Endometrial microvascular endothelial cells (primary cell): ENCODE data around the gene PRDM16. TPM values are rescaled to one million over a fixed set of nuclear protein-coding genes. Genes with fewer than 3 reads are reported as not detected.

Experiments
- in situ Hi-C: cut with HindIII; loops from 2 replicates; pipeline ENCODE4 v1.10.0; 2017; ENCODE audit warnings: low sequenced_read_pairs, low pct_unique_long_range_greater_than_20kb; ENCODE audit errors: inconsistent ontology term
- total RNA-seq: library from RNA; depleted of rRNA; stranded (reverse); fragments of >200 nt; gene quantifications from one replicate; pipeline ENCODE4 v1.2.3, GENCODE V29; 2015; ENCODE audit errors: inconsistent ontology term

PRDM16 gene
- total RNA-seq, 1 donor from 2014 or later, result not detected

GRCh38 chr1:3179471-3179870 is 110.5 kb downstream of the PRDM16 start:
- in situ Hi-C loops, result no loop called here

DNA sequence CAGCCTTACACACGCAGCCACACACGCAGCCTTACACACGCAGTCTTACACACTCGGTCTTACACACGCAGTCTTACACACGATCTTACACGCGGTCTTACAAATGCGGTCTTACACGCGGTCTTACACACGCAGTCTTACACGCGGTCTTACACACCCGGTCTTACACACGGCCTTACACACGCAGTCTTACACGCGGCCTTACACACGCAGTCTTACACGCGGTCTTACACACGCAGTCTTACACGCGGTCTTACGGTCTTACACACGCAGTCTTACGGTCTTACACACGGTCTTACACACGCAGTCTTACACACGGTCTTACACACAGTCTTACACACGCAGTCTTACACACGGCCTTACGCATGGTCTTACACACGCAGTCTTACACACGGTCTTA is 111.9 kb downstream of the PRDM16 start:
- in situ Hi-C loops, result no loop called here

DNA sequence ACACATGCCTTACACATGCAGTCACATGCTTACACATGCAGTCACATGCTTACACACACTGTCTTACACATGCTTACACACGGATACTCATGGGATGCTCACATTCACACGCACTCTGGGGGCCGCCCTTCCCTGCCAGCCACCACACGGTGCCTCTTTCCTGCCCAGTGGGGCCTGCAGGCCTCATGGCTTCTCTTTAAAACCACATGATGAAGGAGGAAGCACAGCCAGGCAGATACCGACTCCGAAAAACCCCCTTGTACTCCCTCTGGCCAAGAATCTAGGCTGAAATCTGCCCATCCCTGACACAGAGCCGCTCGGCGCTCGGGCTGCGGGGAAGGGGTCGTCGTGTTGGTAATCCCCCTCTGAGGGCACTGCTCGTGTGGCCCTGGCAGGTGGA is 113.0 kb downstream of the PRDM16 start:
- in situ Hi-C loops, result no loop called here

DNA sequence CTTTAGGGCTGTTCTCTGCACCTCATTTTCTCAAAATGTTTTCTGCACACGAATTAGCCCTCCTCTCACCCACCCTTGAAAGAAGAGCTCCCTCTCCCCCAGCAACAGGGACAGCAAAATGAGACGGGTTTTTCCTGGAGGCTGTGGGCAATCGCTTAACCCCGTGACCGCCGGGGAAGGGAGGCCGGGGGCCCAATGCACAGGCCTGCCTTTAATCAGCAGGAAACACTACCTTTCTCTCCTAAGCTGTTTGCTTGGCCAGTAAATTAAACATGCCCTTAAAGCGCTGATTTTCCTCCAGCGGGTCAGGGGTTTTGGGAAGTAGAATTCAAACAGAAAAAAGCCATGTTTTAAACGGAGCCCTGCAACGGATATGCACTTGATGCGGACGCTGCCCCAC is 114.4 kb downstream of the PRDM16 start:
- in situ Hi-C loops, result no loop called here

- in situ Hi-C loops, result no loop called here
These were observed 114.8 kb downstream of the PRDM16 start for GRCh38 chr1:3183813-3184212.

DNA sequence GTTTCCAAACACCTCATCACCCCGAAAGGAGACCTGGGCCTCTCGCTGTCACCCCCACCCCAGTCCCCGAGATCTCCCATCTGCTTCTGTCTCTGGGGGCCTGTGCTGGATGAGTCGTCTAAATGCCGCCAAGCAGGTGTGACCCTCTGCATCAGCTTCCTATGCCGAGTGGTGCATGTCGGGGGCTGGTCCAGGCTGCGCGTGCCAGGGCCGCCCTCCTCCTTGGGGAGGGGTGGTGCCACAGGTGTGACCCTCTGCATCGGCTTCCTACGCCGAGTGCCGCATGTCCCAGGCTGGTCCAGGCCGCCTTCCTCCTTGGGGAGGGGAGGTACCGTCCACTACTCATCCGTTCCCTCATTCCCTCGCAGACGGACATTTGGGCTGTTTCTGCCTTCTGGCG is 115.7 kb downstream of the PRDM16 start:
- in situ Hi-C loops, result no loop called here

DNA sequence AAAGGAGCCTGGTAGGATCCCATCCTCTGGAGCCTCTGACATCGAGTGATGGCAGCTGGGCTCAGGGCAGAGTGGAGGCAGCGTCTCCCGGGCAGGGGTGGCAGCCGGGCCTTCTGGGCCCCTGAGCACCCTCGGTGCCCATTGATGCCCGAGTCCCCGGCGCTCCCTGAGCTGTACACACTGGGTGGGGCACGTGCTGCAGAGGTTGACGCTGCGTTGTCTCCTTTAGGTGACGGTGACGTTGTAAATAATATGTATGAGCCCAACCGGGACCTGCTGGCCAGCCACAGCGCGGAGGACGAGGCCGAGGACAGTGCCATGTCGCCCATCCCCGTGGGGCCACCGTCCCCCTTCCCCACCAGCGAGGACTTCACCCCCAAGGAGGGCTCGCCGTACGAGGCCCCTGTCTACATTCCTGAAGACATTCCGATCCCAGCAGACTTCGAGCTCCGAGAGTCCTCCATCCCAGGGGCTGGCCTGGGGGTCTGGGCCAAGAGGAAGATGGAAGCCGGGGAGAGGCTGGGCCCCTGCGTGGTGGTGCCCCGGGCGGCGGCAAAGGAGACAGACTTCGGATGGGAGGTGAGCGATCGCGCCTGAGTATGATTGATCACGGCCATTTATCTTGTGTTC is 117.0 kb downstream of the PRDM16 start:
- in situ Hi-C loops, result no loop called here

DNA sequence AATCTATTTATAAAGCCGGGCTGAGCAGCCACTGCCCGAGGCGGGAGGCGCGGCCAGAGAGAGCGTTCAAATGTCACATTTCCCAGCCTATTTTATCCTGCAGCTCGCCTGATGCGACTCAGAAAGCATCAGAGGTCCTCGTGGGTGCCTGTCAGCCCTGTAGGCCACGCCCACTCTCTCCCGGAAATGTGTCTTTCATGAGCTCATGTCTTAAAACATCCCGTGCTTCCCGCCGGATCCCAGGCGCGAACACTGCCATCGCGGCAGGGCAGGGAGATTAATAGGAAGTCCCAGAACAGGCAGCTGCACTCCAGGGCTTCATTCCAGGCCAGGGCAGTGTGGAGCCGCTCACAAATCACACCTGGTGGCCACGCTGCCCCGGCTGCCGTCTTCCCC is 117.5 kb downstream of the PRDM16 start:
- in situ Hi-C loops, result no loop called here

DNA sequence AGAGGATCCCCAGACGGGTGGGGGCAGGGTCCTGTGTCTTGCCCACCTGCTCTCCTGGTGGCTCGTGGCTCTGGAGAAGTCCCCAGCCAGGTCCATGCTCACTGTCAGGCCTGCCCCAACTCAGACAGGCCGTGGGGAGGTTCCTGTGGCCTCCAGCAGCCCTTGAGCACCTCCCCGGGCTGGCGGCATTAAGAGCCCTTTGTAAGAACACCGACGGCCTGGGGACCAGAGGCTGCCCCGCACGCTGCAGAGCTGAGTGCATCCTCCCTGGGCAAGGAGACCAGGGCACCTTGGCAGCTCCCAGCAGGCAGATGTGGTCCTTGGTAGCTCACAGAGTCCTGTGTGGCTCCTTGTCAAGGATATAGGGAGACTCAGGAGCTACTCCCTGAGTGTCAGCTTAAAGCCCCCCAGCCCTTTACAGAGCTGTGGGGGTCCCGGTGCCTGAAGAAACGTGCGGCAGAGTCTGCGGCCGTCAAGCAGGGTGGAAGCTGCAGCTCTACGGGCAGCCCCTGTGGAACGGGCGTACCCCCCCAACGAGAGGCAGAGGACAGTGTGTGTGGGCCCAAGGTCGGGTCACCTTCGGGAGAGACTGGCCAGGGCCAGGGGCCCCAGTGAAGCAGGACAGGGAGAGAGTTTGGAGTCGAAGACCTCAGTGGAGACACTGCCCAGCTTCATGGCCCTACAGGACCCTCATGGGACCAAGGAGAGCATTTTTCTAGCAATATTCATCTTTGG is 118.6 kb downstream of the PRDM16 start:
- in situ Hi-C loops, result no loop called here

DNA sequence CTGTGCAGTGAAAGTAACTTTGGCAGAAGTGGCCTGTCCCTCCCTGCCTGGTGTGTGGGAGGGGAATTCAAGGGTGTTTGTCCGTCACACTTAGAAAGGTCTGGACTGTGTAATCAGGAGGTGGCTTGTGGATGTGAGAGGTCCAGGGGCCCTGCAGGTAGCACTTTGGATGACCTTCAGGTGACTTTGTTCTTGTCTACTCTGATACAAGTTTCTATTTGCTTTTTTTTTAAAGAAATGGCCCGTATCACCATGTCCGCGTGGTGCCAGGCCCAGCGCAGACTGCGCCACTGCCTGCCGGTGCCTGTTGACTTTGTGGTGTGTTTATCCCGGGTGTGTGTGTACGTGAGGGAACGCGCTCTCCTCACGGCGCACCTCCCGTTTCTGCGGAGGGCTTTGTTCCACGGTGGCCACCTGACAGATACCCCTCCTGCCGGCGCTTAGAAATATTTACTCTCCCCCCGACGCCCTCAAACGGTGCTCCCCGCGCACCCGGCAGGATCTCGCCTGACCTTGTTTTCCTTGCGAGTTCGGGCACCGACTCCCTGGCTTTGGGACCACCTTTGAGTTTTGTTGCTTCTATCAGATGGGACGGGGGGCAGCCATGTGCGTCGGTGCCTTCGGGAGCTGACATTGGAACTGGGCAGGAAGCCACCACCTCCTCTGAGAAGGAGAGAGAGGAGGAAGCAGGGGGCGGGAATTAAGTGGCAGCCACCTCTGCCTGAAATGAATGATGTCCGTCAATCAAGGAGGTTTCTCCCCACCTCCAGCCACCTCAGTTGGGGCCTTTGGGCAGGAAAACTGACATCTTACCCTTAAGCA is 119.4 kb downstream of the PRDM16 start:
- in situ Hi-C loops, result no loop called here

DNA sequence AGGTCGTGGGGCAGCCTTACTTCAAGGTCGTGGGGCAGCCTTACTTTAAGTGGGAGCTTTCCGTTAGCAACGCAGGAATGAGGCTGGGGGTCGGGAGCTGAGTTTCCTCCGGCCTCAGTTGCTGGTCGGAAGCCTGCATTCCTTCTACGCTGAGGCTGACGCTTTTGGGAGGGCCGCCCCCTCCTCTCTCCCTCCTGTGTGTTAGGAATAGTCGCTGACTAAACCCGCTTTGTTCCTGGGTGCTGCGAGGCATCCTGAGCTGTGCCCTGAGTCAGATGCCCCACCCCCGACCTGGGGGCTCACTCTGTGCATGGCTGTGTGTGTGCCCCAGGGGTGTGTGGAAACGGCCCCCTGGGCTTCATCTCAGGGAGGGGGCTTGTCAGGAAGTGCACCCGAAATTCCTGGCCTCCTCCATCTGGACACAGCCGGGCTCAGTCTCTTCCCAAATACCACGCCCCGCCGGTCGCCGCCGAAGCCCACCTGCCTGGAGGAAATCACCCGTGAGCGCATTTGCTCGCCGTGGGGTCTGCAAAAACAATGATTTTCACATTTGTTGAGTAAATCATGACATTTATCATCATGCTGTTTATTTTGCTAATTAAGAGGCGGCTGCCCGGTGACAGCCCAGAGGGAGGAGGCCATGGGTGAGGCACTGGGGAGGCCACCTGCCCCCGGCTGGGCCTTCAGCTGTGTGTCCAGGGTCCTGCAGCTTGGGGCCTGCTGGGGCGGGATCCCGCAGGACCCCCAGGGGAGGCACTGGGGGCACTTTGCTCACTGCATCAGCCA is 121.4 kb downstream of the PRDM16 start:
- in situ Hi-C loops, result no loop called here

- in situ Hi-C loops, result no loop called here
These were observed 123.4 kb downstream of the PRDM16 start for GRCh38 chr1:3192361-3192760.

GRCh38 chr1:3192825-3193224 is 123.8 kb downstream of the PRDM16 start:
- in situ Hi-C loops, result no loop called here

GRCh38 chr1:3193811-3194210 is 124.8 kb downstream of the PRDM16 start:
- in situ Hi-C loops, result no loop called here

DNA sequence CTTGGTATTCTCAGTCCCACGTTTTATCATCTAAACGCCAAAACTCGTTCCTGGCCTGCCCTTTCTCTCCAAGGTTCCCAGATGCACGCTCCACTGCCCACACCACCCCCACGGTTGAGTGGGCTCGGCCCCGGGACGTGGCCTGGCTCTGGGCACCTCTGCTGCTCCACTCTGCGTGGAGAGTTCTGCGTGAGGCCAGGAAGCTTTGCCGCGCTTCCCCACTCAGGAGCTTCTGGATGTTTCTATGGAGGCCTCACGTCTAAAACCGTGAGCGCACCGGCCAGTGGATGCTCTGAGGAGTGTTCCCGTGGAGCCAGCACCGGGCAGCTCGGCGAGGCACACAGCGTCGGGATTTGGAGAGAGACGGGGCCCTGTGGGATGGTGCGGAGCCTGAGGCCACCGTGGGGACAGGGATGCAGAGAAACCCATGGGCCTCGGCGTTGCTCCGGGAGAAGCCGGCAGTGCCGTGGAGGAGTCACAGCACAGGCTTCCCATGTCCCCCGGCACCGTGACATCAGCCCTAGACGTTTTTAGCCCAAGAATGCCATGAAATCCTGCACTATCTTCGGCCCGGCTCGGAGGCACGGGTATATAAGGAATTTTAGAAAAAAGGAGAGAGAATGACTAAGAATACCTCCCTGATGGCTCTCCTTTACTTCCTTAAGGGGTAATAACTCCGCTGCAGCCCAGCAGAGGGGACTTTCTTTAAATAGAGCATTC is 125.9 kb downstream of the PRDM16 start:
- in situ Hi-C loops, result no loop called here

GRCh38 chr1:3195480-3195815 is 126.4 kb downstream of the PRDM16 start:
- in situ Hi-C loops, result no loop called here

- in situ Hi-C loops, result no loop called here
These were observed 127.0 kb downstream of the PRDM16 start for GRCh38 chr1:3195966-3196515.

DNA sequence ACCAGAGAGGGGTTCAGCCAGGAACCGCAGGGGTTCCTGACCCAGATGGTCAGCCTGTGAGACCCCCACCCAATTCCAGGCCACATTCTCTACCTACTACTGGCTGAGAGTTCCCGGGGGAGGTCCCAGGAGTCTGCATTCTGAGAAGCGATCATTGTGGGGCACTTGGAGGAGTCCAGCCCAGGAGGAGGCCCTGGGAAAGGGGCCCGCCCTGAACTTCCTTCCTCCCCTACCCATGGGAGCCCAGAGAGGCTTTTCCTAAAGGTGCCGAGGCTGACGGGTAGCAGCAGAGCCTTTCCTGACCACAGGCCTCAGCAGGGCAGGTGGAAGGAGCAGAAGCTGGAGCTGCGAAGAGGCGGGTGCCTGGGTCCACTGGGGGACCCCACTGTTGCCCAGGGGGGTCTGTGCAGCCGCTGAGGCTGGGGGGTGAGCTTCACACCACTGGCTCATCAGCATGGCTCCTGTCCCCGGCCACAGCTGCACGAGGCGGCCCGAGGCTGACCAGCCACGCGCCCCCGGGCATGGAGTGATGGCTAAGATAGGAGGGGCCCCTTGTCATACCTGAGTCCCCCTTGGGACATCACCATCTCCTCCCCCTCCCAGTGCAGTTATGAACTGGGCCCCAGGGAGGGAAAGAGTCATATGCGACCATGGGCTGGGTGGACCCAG is 127.7 kb downstream of the PRDM16 start:
- in situ Hi-C loops, result no loop called here
